GM18505 (cell line): ENCODE data around the gene RXRB.

ENCODE experiments used
- ATAC-seq: cut with Tn5 transposase; IDR thresholded peaks from one replicate; pipeline ENCODE4 v1.9.1; 2021; ENCODE audit not compliant: unreplicated experiment
- POLR2A ChIP-seq: IDR thresholded peaks from 4 replicates; pipeline ENCODE4 v1.6.1; 2011; ENCODE audit warnings: borderline replicate concordance; ENCODE audit not compliant: insufficient read depth, insufficient read length; ENCODE audit errors: extremely low read depth

The RXRB gene

DNA sequence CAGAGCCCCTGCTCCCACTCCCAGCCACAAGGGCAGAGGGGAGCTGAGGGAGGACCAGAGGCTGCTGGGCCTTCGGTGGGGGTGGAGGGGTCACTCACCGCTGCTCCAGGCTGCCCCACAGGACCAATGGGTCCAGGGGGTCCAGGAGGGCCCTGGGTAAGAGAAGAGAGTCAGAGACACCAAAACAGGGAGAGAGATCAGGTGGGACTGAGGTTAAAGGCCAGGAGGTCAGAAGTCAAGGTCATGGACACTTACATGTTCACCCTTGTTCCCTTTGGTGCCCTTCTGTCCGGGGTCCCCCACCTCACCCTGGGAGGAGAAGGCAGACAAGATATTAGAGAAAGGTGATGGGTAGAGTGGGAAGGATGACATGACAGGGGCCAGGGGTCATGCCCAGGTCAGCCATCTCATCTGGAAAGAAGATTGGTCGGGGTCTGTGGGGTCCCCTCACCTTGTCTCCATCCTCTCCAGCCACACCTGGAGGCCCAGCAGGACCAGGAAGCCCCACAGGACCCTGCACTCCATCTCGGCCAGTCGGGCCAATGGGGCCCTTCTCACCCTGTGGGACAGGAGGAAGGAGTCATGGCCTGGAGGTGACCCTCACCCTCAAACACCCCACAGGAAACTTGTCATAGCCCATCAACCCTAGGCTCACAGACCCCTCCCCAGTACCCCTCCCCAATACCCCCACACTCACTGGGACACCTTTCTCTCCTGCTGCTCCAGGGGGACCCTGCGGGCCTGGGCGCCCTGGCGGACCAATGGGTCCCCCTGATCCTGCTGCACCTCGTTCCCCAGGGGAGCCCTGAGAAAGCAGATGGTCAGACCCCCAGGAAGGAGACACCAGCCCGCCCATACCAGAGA is 29.2 kb downstream of the RXRB start:
- no peak for ATAC-seq

DNA sequence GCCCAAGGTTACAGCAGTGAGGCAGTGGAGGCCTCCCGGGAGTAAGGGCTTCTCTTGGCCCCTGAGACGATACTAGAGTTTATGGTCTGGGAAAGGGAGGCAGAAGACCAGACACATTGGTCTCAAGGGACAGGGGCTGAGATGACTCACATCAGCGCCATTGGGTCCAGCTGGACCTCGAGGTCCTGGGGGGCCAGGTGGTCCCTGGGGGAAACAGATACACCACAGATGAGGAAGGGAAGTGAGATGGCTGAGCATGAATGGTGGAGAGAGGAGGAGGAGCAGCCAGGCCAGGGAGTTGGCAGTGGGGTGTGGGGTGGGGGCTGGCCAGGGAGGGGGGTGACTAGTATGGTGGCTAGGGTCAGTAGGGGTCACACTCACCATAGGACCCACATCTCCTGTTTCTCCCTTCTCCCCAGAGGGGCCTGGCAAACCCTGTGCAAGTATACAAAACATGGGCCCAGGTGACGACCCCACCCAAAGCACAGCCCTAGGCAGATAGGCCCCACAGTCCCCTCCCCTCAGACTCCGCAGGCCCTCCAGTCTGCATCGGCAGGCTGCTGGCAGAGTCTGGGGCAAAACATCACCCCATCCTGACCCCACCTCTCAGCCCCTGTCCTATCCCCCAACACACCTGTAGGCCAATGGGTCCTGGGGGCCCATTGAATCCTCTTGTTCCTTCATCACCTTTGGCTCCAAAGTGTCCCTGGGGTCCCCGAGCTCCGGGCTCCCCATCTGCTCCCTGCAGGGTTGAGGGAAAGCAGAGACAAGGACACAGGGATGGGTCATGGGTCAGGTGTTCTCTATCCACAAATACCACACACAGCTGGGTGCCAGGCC is 30.1 kb downstream of the RXRB start:
- TF ChIP-seq POLR2A = no peak
- ATAC-seq = no peak

More for the DNA sequence above, 29.2 kb downstream of the RXRB start:
- TF ChIP-seq POLR2A = no peak

DNA sequence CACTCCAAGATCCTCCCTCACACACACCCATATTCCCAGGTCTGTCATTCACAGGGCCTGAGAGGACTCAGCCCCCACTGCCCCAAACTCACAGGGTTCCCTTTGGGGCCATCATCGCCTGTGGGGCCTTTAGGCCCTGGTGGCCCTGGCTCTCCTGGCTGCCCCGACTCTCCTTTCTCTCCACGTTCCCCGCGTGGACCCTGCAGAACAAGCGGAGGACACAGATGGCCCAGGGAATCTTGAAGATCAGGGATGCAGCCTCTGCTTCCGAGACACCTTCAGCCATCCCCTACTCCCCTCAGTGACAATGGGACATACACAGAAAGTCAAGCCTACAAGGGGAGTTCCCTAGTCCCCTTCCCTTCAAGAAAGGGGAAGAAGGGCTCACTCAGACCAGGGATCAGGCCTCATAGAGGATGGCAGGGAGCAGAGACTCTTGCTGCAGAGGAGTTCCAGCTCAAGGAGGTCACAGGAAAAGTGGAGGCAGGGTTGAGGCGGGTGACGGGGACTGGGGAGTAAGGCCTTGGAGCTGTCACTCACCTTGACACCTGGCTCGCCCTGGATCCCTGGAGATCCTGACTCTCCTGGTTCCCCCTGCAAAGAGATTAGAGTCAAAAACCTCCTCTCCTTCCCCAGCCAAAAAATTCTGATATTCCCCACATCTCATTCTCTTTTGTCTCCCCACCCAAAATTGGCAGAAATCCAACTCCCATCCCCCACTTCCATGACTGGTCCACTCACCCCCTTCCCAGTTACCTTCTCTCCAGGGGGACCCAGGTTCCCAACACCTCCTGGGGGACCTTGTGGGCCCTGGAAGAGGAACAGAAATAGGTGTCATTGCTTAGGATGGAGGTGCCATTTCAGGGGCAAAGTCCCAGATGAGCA is 30.9 kb downstream of the RXRB start:
- TF ChIP-seq POLR2A = no peak
- ATAC-seq = no peak

DNA sequence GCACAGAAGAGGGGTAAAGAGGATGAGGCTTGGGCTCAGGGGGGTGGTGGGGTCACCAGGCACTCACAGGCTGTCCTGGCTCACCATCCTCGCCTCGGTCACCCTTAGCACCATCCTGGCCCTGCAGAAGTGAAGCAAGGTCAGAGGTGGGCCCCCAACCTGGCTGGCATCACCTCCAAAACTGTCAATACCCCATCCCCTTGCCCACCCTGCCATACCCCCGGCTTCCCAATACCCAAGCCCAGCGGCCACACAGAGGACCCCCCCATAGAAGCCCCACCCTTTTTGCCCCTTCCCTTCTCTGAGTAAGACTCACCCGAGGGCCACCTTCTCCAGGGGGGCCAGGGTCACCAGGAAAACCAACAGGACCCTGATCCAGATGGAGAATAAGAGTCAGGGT is 31.8 kb downstream of the RXRB start:
- ATAC-seq = no peak
- no peak for TF ChIP-seq POLR2A

DNA sequence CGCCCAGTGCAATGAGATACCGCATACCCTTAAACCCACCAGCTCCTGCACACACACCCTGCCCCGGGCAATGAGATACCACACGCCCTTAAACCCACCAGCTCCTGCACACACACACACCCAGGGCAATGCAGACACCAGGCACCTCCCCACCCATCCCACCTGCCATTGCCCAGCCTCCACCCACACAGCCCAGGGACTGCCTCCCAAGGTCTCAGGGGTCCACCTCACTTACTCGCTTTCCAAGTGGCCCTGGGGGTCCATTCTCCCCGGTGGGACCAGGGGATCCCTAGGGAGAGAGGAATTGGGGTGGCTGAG is 32.2 kb downstream of the RXRB start:
- no peak for ATAC-seq
- no peak for TF ChIP-seq POLR2A

DNA sequence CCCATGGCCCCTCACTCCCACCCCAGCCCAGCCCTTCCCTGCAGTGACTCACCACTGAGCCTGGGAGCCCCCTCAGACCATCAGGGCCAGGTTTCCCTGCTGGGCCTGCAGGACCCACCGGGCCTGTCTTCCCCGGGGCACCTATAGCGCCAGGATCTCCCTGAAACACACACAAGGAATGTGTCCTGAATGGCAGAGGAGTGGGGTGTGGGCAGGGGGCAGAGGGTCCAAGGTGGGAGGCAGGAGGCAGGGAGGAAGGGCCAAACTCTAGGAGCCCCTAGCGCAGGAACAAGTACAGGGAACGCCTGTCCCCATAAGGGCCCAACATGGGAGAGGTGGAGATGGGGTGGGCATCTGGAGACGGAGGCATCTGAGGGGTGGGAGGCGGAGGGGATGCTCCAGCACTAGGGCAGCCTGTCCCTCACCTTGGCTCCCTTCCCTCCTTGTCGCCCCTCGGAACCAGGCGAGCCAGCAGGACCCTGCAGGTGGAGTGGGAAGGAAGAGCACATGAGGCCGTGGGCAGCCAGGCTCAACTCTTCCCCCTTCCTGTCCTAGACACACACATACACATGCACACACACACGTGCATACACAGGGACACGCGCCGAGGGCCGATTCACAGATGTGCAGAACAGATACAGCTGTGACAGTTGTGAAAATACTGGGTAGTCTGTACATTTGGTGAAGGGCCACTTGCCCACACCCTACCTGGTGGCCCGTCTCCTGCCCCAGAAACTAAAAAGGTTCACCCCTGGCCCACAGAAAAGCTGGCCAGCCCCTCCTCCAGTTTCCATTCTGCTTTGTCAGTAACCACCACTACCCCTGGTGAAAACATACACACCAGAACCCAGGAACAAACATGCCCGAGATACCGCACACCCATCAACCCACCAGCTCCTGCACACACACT is 32.8 kb downstream of the RXRB start:
- TF ChIP-seq POLR2A = no peak
- no peak for ATAC-seq

DNA sequence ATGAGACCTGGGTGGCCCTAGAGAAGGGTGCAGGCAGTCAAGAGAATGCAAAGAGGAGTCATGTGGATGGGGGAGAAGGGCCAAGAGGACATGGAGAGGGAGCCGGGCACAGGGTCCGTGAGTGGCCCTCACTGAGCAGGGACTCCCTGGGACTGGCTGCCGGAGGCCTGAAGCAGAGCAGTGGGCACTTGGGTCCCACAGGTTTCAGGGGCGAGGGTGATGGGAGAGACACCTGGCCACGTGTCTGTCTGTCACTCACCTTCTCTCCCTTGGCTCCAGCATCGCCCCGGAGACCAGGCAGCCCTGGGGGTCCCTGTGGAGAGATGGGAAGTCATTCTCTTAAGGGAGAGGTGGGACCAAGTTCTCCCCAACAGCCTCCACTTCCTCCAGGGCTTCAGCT is 33.7 kb downstream of the RXRB start:
- ATAC-seq = no peak
- no peak for TF ChIP-seq POLR2A

DNA sequence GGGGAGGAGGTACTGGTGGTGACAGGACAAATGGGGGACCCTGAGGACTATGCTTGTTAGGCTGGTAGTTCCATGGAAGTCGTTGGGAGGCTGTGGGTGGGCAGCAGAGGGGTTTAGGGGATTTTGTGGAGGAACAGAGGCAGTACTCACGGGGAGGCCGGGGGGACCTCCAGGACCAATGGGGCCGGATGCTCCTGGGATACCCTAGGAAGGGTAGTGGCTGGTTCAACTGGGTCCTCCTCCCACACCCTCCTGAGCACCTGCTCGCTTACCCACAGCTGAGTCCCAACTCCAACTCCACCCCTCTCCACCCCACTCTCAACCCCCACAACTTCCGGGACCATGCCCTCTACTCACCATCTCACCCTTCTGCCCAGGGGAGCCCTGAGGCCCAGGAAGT is 34.1 kb downstream of the RXRB start:
- no peak for ATAC-seq
- no peak for TF ChIP-seq POLR2A

DNA sequence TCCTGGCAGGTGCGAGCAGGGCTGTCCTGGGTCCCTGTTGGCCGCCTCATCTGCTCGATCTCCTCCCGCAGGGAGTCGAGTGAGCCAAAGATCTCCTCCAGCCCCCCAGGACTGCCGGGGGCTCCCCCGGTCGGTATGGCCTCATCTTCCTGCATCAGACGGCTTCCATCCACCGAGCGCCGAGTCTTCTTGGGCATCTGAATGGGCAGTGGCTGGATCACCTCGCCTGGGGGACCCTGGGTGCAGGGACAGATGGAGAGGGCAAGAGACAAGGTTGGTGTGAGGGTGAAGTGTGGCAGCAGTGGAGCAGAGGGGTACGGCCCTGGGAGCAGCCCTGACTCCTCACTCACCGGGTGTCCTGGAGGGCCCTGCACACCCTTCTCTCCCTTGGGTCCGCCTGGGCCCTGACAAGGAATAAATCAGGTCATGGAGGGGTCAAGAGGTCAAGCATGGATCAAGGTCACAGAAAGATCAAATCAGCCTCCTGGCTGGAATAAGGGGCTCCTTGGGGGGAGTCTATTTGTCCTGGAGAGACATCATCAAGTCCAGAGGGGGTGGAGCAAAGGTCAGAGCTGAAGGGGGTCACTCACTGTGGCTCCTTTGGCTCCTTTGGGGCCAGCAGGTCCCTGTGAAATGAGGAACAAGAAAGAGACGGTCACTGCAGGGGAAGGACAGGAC is 34.7 kb downstream of the RXRB start:
- ATAC-seq = no peak
- no peak for TF ChIP-seq POLR2A

DNA sequence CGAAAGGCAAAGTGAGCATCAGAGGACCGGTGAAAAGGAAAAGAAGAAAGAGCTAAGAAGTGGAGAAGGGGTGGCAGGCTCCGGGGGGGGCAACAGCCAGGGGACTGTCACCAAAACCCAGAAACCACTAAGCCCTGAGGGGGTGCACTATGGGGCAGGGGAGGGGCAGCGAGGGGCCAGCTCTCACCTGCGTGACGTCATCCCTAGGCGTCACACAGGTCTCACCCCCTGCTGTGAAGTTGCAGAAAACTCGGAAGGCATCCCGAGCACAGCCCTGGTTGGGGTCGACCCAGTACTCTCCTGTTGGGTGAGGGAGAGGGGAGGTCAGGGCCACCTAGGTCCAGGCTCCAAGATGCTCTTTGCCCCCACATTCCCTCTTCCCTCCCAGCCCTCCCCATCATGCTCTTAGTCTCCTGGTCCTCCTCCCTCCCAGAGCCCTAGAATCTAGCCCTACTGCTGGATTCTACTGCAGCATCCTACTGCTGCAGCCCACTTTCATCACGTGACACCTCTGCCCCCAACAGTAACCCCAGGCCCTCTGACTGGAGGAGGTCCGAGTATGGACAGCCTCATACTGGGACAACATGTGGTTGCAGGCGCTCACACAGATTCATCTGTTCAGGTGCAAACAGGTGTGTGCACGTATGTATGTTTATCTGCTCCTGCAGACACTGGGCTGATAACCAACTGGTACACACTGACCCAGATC is 35.6 kb downstream of the RXRB start:
- no peak for TF ChIP-seq POLR2A
- ATAC-seq = no peak

DNA sequence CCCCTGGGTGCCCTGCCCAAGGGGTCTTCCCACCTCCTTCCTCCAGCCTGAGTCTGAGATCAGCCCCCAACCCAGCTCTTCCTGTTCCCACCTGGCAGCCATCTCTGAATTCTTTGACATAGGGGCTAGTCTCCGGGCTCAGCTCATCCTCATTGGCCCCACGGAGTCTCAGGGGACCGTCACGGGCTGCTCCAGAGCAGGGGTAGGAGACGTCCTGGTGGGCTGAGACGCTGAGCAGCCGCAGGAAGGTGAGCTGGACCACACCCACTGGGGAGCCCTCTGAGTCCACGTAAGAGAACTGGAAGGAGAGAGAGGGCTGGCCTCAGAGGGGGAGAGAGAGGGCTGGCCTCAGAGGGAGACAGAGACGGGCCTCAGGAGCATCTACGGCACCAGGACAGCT is 36.3 kb downstream of the RXRB start:
- ATAC-seq = no peak
- TF ChIP-seq POLR2A = no peak
